Measurements from ENCODE around the gene DEFB132.

Gene DEFB132

GRCh38 chr20:295804-296203, 38.3 kb downstream of the DEFB132 start:
- Histone ChIP-seq H3K4me1 (ENCODE audit: insufficient read depth, low read length, severe bottlenecking) (peaks cover 33% of the 10 kb centered on the region), H3K27me3 (ENCODE audit: insufficient read depth, low read length) (no peaks in the 10 kb centered on the region)

GRCh38 chr20:297098-297924, 39.8 kb downstream of the DEFB132 start, which contains the start of gene ZCCHC3:
Gene ZCCHC3, plus strand, starts transcription at chr20:297570. Its CDS starts 17 bp downstream, at chr20:297587.
- Histone ChIP-seq H3K9me3 (ENCODE audit: low read length) (no peaks in the 10 kb centered on the region), H3K4me1 (ENCODE audit: insufficient read depth, low read length, severe bottlenecking) (peaks cover 26% of the 10 kb centered on the region), H3F3A (ENCODE audit: insufficient read depth, low read length) (no peaks in the 10 kb centered on the region), H4K20me1 (ENCODE audit: insufficient read depth, low read length) (no peaks in the 10 kb centered on the region), H3K4me3 (ENCODE audit: low read depth, low read length, poor library complexity, severe bottlenecking) (peak within 1 kb of the TSS; percentile 81), H2AFZ (ENCODE audit: low read length) (peak within 1 kb of the TSS; percentile 7; the same call in 1 of the 2 replicates), H3K4me2 (ENCODE audit: low read length) (peak within 1 kb of the TSS; percentile 83), H3K9ac (ENCODE audit: low read length) (peak within 1 kb of the TSS; percentile 83), H3K27ac (ENCODE audit: low read depth, low read length, poor library complexity, severe bottlenecking) (peak within 1 kb of the TSS; percentile 43), H3K27me3 (ENCODE audit: insufficient read depth, low read length) (no peaks in the 10 kb centered on the region), H3K36me3 (ENCODE audit: insufficient read depth, low read length) (peaks cover 19% of the 10 kb centered on the region), H3K9me2 (ENCODE audit: low read depth, low read length) (no peaks in the 10 kb centered on the region), H3K79me2 (ENCODE audit: insufficient read depth, low read length) (no peaks in the 10 kb centered on the region)
- TF ChIP-seq EZH2 (IDR thresholded peaks at IDR 0.05; ENCODE audit: borderline replicate concordance, low read length) (no peak), CTCF (IDR thresholded peaks at IDR 0.05; ENCODE audit: low read length) (peak; percentile 8; the same call in 1 of the 2 replicates)

More at GRCh38 chr20:295804-296203, 38.3 kb downstream of the DEFB132 start:
- peaks cover 19% of the 10 kb centered on the region for H3K36me3 ChIP-seq (ENCODE audit: insufficient read depth, low read length)
- no peaks in the 10 kb centered on the region for H4K20me1 ChIP-seq (ENCODE audit: insufficient read depth, low read length)
- H3K4me3 ChIP-seq (ENCODE audit: low read depth, low read length, poor library complexity, severe bottlenecking) = no peak overlapping the region
- no peak overlapping the region for H2AFZ ChIP-seq (ENCODE audit: low read length)
- no peak overlapping the region for H3K27ac ChIP-seq (ENCODE audit: low read depth, low read length, poor library complexity, severe bottlenecking)
- H3F3A ChIP-seq (ENCODE audit: insufficient read depth, low read length) = no peaks in the 10 kb centered on the region
- no peak overlapping the region for H3K4me2 ChIP-seq (ENCODE audit: low read length)
- H3K9me3 ChIP-seq (ENCODE audit: low read length) = no peaks in the 10 kb centered on the region
- no peak overlapping the region for H3K9ac ChIP-seq (ENCODE audit: low read length)
- H3K9me2 ChIP-seq (ENCODE audit: low read depth, low read length) = no peaks in the 10 kb centered on the region
- no peaks in the 10 kb centered on the region for H3K79me2 ChIP-seq (ENCODE audit: insufficient read depth, low read length)
- TF ChIP-seq EZH2 (IDR thresholded peaks at IDR 0.05; ENCODE audit: borderline replicate concordance, low read length) (no peak), CTCF (IDR thresholded peaks at IDR 0.05; ENCODE audit: low read length) (no peak)

- Histone ChIP-seq H3K27me3 (ENCODE audit: insufficient read depth, low read length) (no peaks in the 10 kb centered on the region), H3K4me3 (ENCODE audit: low read depth, low read length, poor library complexity, severe bottlenecking) (peak overlapping the region; percentile 81), H3K9ac (ENCODE audit: low read length) (peak overlapping the region; percentile 83), H4K20me1 (ENCODE audit: insufficient read depth, low read length) (no peaks in the 10 kb centered on the region), H3K9me2 (ENCODE audit: low read depth, low read length) (no peaks in the 10 kb centered on the region), H2AFZ (ENCODE audit: low read length) (0 out of 2 replicates have a peak overlapping the region, but pooled peaks have one; percentile 7), H3K79me2 (ENCODE audit: insufficient read depth, low read length) (no peaks in the 10 kb centered on the region), H3K4me1 (ENCODE audit: insufficient read depth, low read length, severe bottlenecking) (peaks cover 26% of the 10 kb centered on the region), H3F3A (ENCODE audit: insufficient read depth, low read length) (no peaks in the 10 kb centered on the region), H3K27ac (ENCODE audit: low read depth, low read length, poor library complexity, severe bottlenecking) (peak overlapping the region; percentile 43), H3K4me2 (ENCODE audit: low read length) (peak overlapping the region; percentile 83), H3K36me3 (ENCODE audit: insufficient read depth, low read length) (peaks cover 19% of the 10 kb centered on the region), H3K9me3 (ENCODE audit: low read length) (no peaks in the 10 kb centered on the region)
- TF ChIP-seq EZH2 (IDR thresholded peaks at IDR 0.05; ENCODE audit: borderline replicate concordance, low read length) (no peak), CTCF (IDR thresholded peaks at IDR 0.05; ENCODE audit: low read length) (no peak)
Observed at GRCh38 chr20:297925-298775, 40.6 kb downstream of the DEFB132 start.
